H1 (cell line): ENCODE results near the gene BRAT1.

Experiments
- CEBPB ChIP-seq: IDR thresholded peaks from 2 replicates; pipeline ENCODE4 v1.6.1; 2012; ENCODE audit warnings: low read depth, low read length
- CREB1 ChIP-seq: IDR thresholded peaks from 2 replicates; pipeline ENCODE4 v1.6.1; 2012; ENCODE audit warnings: inconsistent platforms

GRCh38 chr7:2573761-2574160 lies 18.4 kb upstream of the BRAT1 start:
- no peak for TF ChIP-seq CREB1
- TF ChIP-seq CEBPB, result no peak
